ENCODE measurements around the gene DDX17.

DDX17 gene

DNA sequence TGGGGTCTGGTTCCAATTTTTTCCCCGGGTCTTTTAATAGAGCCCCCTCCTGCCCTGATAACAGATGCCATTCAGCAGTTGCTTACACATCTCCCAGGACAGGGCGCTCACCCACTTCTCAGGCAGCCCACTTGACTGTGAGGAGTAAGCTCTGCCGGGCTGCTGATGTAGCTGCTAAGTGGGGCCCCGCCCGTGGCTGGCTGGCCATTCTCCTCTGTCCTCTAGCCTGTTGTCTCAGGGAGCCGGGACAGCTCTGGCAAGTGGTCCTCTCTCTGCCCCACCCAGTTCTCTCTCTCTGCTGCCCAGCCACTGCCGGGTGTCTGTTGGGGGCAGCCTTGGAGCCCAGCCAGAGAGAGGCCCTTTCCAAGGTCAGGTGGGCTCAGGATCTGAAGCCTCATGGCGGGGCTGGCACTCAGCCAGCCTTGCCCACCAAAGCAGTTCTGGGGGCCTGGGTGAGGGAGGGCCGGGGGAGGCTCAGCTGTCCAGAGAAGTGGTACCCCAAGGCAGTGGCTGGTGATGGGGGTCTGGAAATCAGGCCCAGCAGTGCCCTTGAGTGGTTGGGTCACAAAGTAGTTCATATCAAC, 60.0 kb downstream of the DDX17 start:
- DNase-seq: no peak

DNA sequence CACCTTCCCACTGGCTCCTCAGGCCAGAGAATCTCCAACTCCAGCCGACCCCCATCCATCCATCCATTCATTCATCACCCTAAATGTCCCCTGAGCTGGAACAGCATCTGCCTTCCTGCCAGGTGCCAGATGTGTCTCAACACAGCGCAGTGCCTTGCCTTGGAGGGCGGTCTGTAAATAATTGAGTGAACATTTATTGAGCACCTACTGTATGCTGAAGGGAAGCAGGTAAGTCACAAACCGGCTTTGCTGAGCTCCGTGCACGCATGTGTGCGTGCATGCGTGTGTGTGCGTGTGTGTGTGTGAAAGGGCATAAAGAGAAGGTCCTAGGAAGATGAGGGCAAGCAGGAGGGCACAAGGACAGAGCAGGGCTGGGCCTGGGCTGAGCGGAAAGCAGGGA, 61.3 kb downstream of the DDX17 start:
- no peak for DNase-seq

DNA sequence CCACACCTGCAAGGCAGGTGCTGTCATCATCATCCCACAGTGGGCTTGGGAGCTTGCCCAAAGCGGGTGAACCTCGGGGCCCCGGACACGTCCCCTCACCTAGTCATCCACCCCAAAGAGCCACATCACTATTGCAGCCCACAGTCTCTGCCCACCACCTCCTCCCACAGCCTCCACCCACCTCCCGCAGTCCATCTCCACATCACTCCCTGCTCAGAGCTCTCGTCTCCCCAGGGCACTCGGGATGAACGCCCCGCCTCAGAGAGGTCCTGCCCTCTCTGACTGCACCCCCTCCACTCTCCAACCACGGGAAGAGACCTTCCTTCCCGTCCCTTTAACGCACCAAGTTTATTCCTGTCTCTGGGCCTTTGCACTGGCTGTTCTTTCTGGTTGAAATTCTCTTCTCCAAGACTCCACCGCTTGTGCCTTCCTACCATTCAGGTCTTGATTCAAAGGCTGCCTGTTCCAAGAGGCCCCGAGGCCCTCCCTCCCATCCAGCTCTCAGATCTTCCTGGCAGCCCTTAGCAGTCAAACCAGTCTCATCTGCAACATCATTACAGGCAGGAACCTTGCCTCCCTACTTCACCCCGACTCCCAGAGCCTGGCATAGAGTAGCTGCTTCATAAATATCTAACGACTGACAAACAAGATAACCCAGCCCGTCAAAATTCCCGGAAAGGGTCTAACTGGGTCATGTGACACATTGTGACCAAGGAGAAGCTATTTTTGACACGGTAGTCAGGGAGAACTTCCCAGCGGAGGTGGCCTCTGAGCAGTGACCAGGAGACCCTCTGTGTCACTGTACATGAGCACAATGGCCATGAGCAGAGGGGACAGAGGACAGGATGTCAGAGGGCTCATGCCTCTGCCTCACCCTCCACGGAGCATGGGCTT, 62.2 kb downstream of the DDX17 start:
- no peak for DNase-seq

DNA sequence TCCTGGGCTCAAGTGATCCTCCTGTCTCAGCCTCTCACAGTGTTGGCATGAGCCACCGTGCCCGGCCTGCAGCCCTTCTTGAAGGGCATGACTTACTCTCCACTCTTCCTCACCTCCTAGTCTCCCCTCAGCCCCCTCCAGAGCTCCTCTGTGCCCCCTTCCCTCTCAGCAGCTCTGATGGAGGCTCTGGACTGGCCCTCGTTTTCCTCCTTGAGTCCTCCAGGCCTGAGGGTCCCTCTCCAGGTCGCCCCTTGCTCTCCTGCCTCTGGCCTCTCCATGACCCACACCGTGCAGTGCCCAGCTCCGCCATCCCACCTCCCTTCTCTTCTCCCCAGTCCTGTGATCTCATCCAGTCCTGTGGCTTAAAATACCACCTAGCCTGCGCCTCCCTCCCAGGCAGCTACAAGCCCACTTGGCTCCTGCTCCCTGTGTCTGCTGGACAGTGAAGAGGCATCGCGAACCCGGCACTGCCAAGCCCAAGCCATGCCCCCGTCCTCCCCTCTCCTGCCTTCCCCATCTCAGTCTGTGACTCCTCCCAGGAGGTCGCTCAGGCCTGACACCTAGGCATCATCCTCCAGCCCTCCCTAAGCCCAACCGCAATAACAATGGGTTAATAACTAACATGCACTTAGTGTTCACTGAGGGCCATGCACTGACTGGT, 63.0 kb downstream of the DDX17 start:
- no peak for DNase-seq

DNA sequence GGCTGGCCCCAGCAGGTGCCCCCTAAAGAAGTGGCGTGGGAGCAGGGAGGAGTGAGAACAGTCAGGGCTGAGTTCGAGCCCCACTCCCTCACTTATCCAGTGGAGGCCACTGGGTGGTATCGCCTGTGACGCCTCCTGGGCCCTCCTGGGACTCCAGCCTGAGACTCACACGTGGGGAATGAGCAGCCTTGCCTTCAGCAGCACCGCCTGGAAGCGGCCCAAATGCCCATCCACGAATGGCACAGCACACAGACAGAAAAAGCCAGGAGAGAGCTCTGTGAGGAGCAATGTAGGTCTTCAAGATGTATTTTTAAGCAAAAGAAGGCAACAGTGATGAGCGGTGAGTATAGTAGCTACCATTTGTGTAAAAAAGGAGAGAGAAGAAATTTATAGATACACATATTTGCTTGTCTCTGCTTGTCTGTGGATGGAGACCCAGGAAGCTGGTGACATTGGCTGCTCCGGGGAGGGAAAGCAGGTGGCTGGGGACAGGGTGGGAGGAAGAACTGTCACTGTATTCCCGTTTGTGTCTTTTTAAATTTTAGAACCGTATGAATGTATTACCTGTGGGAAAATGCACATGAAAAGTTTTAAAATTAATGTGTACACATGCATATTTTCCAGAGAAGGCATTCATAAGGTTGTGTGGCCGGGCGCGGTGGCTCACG, 64.4 kb downstream of the DDX17 start:
- DNase-seq: no peak

DNA sequence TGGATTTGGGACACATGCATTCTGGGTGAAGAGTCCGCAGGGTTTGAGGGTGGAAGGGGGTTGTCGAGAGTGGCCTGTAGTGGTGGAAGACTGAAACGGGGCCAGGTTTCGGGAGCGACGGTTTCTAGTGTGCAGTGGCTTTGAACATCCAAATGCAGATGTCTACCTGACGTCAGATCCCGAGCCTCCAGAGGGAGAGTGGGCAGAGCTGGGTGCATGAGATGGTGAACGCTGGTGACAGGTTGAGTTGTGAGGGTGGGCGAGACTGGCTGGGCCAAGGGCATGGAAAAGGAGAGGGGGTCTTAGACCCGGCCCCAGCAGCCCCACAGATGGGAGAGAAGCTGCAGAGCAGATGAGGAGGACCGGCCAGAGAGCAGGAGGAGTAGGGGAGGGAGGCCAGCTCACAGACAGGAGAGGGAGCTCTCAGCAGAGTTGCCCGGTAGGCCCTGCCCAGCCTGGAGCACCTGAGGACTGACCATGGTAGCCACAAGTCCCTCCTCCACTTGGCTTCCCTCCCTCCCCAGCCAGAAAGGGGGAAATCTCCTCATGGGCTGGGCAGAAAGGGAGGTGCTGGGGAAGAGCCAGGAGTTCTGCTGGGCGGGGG, 65.3 kb downstream of the DDX17 start:
- no peak for DNase-seq

DNA sequence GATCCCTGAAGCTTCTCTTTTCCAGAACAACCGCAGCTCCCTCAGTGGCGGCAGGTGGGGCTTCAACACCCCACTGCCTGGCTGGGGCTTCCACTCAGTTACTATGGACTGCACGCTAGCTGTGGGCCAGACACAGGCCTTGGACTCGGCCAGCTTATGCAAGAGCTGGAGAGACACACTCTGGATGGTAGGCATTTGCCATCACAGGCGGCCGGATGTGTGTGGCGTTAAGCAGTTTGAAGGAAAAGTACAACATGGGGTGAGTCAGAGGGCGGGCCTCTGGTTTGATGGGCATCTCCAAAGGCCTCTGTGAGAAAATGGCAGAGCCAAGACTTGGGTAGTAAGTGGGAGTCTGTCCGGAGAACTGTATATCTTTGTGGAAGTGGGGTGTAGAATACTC, 68.7 kb downstream of the DDX17 start:
- DNase-seq: no peak

DNA sequence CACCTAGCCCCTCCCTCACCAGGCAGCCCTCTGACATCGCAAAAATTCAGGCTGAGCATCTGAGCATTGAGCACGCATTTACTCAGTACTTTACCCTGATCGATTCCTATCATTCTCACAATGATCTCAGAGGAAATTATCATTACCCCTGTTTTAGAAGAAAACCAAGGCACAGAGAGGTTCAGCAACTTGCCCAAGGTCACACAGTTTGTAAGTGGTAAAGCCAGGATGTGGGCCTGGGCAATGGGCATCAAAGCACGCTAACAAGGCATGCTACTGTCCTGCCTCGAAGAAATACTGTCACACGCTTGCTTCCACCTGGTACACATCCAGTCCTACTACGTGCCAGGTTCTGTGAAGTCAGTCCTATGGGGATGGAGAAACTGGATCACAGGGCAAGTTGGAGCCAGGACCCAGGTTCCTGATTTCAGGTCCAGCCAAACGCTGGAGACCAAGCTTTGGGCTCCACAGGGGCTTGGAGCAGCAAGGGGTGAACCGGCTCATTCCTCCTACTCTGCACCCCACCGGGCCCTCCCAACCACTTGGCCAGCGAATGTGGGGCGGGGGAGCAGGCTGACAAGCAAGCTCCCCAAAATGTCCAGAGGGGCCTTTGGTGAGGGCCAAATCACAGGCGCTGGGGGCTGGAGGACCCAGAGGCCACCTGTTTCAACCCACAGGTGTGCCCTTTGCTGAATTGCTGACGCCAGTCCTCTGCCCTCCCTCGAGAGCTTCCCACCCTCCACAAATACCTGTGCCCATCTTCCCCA, 69.3 kb downstream of the DDX17 start:
- no peak for DNase-seq

DNA sequence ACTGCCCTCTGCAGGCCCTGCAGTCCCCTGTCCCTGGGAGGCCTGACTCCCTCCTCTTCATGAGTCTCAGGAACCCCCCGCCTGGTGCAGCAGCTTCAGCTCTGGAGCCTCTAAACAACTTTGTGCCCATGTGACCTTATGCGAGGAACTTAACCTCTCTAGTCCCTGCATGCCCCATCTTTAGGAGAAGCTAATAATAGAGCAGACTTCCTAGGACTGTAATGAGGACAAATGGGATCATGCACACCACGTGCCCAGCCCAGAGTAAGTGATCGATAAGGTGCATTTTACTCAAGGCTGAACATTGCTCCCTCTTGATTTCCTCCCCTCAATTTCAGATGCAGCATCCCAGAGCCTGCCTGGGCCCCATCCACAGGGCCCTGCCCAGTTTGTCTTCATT, 70.1 kb downstream of the DDX17 start:
- no peak for DNase-seq

DNA sequence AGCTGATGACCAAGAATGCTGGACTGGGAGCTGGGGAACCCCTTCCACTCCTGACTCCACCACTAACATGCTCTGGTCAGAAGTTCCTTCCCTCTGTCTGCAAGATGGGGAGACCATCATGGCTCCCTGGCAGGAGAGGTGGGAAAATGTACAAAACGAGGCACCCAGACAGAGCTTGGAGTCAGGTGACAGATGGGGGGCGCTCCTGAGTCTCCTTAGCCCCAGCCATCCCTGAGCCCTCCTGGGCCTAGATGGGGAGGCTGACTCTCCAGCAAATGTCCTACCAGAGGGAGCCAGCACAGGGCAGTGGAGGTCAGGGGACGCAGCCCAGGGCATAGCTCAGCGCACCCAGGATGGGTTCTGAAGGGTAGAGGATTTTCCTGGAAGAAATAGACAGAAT, 71.1 kb downstream of the DDX17 start:
- no peak for DNase-seq

DNA sequence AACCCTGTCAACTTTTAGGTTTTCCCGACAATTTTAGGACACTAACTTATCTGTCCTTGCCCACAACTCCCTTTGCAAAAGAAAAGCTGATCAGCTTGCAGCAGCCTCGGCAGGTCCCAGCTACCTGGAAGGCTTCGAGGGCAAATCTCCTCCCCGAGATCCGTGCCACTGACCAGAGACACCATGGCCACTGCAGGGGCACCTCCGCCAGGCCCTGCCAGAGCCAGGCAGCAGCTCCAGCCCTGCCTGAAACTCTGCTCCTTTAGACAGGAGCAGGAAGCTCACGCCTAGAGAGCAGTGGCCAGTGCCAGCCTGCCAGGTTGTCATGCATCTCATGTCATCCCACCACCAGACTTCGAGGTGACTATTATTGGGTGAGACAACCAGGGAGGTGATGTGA, 72.2 kb downstream of the DDX17 start:
- DNase-seq: no peak

Data from SHP77 treated with DMSO at 0.1 percent for 48 hours (cell line).